GM21528 (cell line): ENCODE data around the gene SLBP.
"Not testable (repeated sequence)": the region's sequence is repeated elsewhere in the genome, so short reads cannot be mapped to it uniquely, and the experiment has no call there.

ENCODE experiments used
- ATAC-seq: cut with Tn5 transposase; IDR thresholded peaks from one replicate; pipeline ENCODE4 v1.9.1; 2021; ENCODE audit warnings: mild to moderate bottlenecking, moderate library complexity; ENCODE audit not compliant: unreplicated experiment, low FRiP score

SLBP gene

DNA sequence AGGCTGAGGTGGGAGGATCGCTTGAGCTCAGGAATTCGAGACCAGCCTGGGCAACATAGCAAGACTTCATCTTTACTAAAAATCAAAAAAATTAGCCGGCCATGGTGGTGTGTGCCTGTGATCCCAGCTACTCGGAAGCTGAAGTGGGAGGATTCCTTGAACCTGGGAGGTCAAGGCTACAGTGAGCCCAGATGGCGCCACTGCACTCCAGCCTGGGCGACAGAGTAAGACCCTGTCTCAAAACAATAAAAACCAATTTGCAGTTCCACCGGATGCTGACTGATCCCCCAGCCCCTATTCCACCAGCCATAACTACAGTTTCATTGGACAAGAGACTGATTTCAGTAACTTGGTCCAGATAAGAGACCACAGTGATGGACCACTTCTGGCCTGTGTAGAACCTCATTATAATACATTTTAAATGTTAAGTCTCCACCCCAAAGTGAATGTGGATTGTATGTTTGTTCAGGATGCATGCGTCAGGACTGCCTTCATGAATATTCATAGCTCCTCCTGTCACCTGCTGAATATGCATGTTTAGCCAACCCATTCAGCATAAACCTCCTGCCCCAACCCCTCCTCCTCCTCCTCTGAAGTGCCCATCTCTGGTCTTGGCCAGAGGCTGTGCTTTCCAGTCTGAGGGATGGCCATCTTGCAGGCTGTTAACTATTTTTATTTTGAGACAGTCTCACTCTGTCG lies 2.3 kb upstream of the SLBP start:
- no peak for ATAC-seq

DNA sequence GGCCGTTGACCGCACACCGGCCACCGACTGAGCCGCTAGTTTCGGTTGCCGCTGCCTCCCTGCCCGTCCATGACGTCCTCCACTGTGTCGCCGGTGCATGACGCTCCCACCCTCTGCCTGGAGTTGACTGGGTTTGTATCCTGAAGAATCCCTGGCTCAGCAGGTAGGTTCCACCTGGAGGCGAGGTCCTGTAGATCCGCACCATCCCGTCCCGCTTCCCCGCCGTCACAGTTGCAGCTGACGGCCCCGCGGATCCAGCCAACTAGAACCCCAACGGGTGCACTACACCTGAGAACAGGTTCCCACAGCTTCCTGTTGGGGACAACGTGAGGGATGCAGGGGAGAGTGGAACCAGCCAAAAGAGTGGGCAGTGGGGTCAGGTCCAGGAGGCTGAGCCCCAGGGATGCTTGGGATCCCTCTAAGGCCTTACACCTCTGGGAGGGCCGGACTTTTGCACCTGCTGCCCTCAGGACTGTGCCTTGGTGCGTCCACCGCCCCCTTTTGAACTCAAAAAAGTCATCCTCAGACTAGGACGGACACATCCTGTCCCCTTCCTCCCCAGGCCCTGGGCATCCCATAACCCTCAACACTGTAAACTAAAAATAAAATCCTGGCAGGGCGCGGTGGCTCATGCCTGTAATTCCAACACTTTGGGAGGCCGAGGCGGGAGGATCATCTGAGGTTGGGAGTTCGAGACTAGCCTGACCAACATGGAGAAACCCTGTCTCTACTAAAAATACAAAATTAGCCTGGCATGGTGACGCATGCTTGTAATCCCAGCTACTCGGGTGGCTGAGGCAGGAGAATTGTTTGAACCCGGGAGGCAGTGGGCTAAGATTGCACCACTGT lies 1.1 kb upstream of the SLBP start:
- ATAC-seq: peak; percentile 10

DNA sequence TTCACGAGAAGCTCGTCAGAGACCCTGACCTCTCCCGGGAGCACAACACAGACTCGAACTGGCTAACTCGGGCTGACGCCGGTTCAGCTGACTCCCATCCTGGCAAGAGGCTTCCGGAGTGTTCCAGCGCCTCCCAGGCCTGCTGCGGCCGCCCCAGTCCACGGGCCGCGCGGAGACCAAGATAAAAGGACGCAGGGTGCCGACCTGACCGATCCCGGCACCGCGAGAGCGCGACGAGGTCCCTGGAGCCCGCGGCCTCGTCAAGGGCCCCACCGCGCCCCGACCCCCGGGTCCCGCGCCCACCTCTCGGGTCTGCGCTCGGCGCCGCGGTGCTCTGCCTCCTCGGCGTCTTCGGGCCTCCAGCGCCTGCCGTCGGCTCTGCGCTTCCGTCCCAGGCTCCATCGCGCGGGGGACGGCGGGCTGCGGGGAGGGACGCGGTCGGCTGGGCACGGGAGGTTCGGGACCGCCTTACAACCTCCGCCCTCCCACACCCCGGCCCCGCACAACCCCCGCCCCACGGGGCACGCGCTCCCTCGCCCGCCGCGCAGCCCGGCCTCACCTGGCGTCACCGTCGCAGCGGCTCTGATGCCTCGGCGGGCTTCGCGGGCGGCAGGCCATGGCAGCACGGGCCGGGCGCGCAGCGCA lies 426 bp downstream of the SLBP start:
- peak; percentile 21 for ATAC-seq

DNA sequence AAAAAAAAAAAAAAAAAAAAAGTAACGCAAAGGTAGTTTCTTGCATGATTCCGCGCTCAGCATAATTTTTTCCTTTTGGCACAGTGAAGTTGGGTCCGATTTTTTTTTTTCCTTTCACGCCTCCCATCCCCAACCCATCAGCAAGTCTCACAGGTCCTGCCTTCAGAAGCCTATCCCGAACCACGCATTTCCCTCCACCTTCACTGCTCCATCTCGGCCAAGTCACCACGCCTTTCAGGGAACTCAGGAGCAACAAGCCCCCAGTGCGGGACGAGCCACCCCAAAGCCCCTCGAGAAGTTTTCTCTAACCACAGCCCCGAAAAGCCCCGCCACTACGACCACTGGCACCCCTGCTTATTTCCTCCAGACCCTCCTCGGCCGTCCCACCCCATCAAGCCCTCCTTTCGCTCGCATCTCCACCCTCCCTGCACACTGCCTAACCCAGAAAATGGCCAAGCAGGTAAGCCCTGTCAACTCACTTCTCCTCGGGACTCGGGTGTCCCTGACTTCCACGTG lies 1.0 kb downstream of the SLBP start:
- ATAC-seq: no peak

DNA sequence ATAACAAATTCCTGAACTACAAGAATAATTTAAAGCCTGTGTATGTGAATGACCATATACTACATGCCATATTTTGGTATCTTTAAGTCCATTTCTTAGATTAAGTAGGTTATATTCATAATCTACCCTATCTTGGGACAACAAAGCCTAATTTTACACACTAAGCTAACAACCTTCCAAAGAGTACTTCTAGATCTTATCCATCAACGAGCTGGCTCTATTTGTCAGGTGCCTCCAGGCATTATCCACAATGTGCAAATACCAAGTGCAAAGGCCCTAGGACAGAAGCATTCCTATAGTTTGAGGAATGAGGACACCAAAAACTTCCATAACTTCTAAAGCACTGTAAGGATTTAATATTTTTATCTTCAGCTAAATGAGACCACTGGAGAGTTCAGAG lies 3.5 kb downstream of the SLBP start:
- no peak for ATAC-seq

DNA sequence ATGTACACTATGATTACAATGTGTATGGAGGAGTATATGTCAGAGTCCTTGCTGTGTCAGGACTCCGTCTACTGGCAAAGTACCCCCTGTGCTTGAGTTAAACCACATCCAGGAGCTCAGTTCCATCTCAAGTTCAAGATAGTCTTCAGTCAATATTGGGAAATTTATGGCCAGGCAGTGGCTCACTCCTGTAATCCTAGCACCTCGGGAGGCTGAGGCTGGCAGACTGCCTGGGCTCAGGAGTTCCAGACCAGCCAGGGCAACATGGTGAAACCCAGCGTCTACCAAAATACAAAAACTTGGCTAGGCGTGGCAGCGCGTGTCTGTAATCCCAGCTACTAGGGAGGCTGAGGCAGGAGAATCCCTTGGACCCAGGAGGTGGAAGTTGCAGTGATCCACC lies 5.8 kb downstream of the SLBP start:
- no peak for ATAC-seq

DNA sequence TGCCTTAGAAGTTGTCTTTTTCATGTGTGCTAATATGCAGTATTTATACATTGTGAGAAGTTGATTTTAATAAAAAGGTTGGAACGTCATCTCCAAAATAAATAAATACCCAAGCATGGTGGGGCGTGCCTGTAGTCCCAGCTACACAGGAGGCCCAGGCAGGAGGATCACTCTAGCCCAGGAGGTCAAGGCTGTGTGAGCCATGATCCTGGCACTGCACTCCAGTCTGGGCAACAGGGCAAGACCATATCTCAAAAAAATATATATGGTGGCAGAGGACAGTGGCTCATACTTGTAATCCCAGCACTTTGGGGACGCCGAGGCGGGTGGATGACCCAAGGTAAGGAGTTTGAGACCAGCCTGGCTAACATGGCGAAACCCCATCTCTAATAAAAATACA lies 6.4 kb downstream of the SLBP start:
- ATAC-seq: no peak

DNA sequence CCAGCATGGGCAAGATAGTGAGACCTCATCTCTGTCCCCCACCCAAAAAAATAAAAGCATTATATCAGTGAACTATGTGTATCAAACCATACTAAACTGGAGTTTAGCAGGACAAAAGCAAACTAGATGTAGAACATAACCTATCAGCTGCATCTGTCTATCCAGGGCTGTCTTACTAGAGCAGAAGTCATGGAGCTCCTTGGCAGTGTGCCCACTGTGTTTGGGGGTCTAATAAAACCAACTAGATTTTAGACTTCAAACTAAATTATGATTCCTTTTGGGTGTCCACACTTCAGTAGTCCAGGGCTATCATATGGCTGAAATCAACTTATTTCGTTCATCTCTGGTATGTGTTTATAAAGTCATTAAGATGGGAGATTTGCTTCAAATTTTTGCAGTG lies 8.3 kb downstream of the SLBP start:
- ATAC-seq: no peak

DNA sequence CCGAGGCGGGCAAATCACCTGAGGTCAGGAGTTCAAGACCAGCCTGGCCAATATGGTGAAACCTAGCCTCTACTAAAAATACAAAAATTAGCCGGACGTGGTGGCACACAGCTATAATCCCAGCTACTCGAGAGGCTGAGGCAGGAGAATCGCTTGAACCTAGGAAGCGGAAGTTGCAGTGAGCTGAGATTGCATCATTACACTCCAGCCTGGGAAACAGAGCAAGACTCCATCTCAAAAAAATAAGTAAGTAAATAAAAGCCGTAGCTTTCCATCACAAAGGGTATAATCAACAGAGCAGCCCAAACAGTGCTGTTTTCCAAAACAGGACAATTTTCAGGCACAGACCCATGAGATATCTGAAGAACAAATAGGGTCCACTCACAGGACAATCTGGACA lies 10.4 kb downstream of the SLBP start:
- ATAC-seq: not testable (repeated sequence)

DNA sequence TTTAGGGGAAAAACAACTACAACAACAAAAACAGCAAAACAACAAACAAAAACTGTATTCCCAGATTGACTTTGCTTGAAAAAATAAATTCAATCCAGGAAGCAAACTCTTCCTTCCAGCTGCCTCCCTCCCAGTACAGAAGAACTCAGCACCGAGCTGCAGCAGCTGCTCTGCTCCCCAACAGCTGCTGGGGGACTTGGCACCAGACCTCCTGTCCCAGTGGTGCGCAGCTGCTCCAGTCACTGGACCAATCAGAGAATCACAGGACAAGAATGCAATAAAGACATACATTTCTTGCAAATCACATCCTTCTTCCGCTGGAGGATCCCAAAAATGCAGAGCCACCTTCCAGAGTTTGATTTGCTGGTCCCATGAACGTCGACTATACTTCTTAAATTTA lies 16.2 kb downstream of the SLBP start:
- ATAC-seq: no peak

DNA sequence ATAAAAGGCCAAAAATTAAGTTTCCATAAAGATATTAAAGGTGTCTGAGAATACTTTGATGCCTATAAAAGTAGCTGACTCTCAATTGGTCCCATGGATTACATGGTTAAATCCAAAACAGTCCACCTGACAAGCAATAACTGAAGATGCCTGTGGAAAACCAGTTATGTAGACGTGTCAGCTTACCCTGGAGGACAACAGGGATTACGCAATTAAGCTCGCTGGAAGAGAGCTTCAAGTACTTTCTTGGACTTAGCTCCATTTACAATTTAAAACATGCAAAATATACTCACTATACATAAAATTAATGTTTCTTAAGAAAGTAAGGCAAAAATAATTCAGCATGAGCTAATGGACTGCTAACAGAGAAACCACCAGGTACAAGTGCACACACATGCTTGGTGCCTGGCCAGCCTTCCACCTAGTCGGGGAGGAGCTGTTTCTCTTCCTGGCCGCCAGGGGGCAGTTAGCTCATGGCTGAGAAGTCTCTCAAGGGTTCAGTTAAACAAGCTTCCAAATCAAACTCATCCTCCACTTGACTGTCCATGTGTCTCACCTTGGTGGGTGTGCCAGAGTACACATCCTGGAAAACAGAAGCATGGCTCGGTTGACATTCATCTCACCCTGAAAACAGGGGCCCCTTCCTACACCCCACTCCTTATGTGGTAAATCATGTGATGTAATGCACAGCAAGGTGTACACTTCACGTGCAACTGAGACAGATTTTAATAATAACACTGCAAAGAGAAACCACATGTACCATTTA lies 18.8 kb downstream of the SLBP start:
- no peak for ATAC-seq

DNA sequence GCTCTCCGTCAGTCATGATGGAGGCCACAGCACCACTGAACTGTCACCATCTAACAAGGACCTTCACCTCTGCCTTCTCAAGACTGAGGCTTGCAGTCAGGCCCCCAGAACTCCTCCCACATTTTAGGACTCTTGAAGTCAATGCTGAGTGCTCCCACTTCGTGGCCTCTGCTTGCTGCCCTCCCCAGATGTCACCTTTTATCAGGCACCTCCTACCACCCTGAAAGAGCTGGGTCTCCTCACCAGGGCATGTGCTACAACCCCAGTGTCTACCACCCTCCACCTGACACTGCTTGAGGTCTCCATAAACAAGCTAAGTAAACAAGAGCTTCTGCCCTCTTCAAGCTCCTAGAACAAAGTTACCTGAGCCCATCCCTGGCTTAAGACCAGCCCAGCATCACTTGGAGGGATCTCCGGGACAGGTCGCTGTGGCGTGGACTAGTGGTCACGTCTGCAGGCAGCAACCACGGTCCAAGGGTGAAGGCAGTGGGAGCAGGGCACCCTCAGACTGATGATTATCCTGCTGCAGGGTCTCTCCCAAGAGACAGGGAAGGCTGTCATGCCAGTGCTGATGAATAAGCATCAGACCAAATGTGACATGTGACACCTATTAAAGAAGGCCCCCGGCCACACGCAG lies 20.3 kb downstream of the SLBP start:
- no peak for ATAC-seq

DNA sequence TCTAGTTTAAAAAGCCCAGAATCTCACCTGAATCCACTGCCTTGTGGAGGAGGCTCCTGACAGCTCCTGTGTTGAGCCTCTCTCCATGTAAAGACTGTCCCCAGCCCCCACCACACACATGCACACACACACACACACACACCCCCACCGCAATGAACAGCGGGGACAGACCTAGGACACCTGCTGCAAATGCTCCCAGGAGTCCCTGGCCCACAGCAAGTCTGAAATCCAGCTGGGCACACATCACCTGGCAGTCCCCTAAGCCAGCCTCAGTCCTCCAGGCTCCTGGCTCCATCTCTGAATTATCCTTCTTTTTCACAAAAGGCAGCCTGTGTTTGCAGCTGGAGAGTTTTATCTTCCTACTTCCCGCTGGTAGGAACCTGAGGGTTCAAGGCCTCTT lies 21.4 kb downstream of the SLBP start:
- no peak for ATAC-seq

DNA sequence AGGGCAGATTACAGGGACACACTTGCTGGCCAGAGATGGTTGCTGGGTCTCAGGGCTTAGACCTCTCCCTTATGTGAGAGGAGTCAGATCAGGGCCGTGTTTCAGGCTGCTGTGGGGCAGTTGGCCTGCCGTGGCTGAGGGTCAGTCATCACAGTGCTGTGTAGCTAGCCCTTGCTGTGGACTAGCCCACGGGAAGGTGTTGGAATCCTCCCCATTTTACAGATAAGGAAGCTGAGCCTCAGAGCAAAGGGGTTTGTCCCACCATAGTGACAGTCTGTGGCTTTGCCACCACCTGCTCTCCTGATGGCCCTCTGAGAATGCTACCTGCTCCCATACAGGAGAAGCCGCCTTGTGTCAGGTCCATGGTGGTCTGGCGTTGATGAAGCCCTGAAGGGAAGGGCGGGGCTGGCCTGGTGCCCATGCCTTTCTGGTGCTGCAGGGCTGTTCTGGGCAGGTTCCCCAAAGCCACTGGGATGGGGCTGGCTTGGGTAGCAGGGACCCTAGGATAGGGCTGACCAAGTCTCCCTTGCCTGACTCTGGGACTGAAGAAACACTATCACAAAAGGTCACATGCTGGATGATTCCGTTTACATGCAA lies 25.6 kb downstream of the SLBP start:
- ATAC-seq: no peak

DNA sequence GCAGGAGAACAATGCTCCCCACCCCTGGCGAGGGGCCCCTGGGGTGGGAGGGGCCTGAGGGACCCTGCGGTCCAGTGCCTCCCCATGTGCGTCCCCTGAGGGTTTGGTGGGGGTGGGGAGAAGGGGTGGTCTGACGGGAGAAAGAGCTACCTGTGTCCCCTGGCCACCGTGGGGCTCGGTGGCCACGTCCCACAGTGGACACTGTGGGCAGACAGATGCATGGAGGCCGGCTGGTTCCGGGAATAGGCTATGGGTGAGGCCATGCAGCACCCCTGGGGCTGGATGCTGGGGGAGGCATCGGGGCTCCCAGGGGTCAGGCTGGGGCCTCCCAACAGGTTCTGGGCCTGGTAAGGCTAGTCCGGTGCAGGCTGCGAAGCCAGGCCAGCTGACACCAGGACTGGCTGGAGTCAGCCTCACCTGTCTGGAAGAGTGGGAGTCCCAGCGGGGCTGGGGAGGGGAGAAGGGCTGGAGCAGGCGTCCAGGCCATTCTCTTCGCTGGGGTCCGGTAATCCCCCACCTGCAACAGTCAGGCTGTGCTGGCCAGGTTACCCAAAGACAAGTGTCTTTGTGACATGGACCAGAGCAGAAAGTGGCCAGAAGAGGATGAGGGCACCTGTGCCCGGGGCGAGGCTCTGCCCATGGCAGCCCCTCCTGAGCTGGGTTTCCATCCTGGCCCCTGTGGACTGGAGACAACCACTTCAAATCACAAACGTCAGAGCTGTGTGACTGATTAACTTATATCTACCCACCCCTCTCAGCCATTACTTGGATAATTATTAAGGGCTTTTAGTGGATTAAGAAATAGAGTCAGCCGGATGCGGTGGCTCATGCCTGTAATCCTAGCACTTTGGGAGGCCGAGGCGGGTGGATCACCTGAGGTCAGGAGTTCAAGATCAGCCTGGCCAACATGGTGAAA lies 26.6 kb downstream of the SLBP start:
- ATAC-seq: no peak

DNA sequence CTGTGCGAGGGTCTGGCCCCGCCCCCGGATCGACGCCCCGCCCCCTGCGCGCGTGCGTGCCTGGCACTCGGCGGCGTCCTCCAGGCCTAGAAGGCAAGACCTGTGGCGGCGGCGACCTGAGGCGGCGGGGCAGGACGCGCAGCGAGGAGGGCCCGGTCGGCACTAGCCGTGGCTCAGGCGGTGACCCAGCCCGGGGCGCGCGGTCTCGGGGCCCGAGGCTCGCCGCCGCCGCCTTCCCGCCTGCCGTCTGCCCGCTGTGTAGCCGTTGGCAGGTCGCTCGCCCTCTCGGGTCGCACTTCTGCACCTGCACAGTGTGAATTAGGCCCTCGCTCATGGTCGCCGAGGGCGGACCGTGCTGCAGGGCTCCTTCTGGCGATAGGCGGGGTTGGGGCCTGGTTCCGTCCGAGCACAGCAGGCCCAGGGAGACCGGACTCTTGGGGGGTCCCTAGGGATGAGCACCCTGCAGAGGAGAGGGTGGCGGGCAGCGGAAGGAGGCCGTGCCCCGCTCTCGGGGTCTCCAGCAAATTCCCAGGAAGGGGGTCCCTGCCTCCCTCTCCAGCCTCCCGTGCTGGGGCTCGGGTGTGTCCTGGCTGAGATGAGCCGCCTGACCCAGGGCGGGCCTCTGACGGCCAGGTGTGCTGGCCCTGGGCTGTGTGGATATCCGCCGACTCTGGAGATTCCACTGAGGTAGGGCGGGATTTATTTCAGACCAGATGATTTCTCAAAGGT lies 27.4 kb downstream of the SLBP start:
- peak; percentile 9 for ATAC-seq

DNA sequence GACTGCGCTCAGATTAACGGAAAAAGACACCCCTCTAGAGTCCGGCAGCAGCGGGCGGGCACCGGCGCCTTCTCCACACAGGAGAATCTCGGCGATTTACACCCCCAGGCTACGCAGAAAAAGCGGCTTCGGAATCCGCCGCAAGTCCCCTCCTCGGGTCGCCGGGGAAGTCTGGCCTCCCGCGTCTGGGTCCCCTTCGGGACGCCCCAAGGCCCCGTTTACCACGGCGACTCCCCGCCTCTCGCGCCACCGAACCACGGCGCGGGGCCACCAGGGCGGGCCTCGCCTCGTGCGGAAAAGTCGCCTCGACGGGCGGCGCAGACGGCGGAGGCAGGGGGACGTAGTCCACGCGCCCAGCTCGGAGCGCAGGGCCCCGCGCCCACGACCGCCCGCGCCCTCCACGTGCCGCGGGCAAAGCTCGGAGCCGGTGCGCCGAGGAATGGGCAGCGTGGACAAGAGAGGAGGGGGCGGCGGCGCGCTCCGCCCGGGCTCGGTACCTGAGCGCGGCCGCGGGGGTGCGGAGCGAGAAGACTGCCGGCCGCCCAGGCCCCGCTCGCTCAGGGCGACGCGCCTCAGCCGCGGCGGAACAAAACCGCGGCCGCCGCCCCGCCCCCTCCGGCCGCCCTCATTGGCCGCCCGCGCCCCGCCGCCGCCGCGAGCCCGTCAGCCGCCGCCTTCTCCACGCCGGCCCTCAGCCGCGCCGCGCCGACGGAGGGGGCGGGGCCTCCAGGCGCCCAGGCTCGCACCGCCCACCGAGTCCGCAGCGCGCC lies 28.2 kb downstream of the SLBP start, which contains the start of gene FAM53A:
Gene FAM53A (minus strand): TSS at position 578 of the 770 bp plus-strand sequence. CDS start 15,572 bp downstream, outside the sequence.
- peak; percentile 76 for ATAC-seq
